Lower leg skin (tissue), 3 donors: ENCODE results near the gene SPNS2.

ENCODE experiments used
- POLR2A ChIP-seq, 2 donors: fragments of 450-650 bp; IDR thresholded peaks; one replicate each; pipeline ENCODE4 v1.6.1; 2016 to 2017; ENCODE audit warnings: antibody characterized with exemption in 2 of 2, mild to moderate bottlenecking in 1 of 2, moderate library complexity in 1 of 2
- TF ChIP-seq, protein P1 (sequence below), 3 donors: fragments of 450-650 bp; IDR thresholded peaks; one replicate each; pipeline ENCODE4 v1.5.1; 2016; ENCODE audit warnings: antibody characterized with exemption in 3 of 3, mild to moderate bottlenecking in 3 of 3, moderate library complexity in 2 of 3

DNA sequence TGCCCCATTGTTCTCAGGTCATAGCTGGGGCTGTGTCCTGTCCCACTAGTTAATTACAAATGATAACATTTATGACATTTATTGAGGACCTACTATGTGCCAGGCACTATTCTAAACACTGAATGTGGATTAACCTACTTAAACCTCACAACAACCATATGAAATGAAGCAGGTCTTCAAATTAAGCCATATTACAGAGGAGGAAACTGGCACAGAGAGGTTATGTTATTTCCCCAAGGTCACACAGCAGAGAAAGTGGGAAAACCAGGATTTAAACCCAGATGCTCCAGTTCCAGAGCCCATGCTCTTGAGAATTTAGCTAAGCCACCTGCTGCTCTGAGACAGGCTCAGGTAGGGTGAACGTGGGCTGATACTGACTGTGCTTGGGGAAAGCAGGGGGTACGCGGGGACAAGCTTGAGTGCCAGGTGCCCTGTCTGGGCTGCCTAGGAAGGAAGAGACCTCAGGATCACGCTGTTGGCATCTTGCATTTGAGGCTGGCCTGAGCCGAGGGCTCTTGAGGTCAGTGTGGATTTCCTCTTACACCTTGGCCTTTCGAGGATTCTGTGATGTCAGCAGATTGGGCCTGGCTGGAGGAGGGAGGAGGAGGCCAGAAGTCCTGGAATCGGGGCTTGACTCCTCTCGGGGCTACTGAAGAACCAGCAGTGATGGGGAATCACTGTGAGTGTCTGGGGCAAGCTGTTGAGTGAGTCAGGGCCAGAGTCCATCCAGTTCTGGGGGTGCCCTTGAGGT lies 8.9 kb downstream of the SPNS2 start:
- no peak for TF ChIP-seq POLR2A (IDR thresholded peaks at IDR 0.05)
- TF ChIP-seq, protein P1, sequence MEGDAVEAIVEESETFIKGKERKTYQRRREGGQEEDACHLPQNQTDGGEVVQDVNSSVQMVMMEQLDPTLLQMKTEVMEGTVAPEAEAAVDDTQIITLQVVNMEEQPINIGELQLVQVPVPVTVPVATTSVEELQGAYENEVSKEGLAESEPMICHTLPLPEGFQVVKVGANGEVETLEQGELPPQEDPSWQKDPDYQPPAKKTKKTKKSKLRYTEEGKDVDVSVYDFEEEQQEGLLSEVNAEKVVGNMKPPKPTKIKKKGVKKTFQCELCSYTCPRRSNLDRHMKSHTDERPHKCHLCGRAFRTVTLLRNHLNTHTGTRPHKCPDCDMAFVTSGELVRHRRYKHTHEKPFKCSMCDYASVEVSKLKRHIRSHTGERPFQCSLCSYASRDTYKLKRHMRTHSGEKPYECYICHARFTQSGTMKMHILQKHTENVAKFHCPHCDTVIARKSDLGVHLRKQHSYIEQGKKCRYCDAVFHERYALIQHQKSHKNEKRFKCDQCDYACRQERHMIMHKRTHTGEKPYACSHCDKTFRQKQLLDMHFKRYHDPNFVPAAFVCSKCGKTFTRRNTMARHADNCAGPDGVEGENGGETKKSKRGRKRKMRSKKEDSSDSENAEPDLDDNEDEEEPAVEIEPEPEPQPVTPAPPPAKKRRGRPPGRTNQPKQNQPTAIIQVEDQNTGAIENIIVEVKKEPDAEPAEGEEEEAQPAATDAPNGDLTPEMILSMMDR (IDR thresholded peaks at IDR 0.05): no peak
